Adrenal gland (tissue), 5 donors: ENCODE data around the gene THBS3.
"Not testable (repeated sequence)": the region's sequence is repeated elsewhere in the genome, so short reads cannot be mapped to it uniquely, and the experiment has no call there.

Source experiments
- POLR2A ChIP-seq, 2 donors: fragments of 450-650 bp; IDR thresholded peaks; one replicate each; pipeline ENCODE4 v1.6.1; 2017; ENCODE audit warnings: antibody characterized with exemption in 2 of 2, mild to moderate bottlenecking in 2 of 2, moderate library complexity in 1 of 2
- TF ChIP-seq, protein P1 (sequence below), 6 experiments: fragments of 450-650 bp in 4 of 6; fragments of 200-600 bp in 2 of 6; sonication (generic) in 1 of 6; IDR thresholded peaks; 1 replicate in 5 of 6; 2 replicates in 1 of 6; pipeline versions ENCODE4 v1.5.1 to v1.8.0; 2016 to 2021; ENCODE audit warnings: antibody characterized with exemption in 6 of 6, mild to moderate bottlenecking in 2 of 6, moderate library complexity in 1 of 6
- donor health status: DM: no; HTN: no; CAD: no.

DNA sequence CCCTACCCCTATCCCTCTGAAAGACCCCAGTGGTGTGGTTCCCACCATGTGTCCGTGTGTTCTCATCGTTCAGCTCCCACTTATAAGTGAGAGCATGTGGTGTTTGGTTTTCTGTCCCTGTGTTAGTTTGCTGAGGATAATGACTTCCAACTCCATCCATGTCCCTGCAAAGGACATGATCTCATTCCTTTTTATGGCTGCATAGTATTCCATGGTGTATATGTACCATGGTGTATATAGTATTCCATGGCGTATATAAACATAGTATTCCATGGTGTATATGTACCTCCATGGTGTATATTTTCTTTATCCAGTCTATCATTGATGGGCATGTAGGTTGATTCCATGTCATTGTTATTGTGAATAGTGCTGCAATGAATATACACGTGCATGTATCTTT lies 43.9 kb downstream of the THBS3 start:
- TF ChIP-seq, protein P1, sequence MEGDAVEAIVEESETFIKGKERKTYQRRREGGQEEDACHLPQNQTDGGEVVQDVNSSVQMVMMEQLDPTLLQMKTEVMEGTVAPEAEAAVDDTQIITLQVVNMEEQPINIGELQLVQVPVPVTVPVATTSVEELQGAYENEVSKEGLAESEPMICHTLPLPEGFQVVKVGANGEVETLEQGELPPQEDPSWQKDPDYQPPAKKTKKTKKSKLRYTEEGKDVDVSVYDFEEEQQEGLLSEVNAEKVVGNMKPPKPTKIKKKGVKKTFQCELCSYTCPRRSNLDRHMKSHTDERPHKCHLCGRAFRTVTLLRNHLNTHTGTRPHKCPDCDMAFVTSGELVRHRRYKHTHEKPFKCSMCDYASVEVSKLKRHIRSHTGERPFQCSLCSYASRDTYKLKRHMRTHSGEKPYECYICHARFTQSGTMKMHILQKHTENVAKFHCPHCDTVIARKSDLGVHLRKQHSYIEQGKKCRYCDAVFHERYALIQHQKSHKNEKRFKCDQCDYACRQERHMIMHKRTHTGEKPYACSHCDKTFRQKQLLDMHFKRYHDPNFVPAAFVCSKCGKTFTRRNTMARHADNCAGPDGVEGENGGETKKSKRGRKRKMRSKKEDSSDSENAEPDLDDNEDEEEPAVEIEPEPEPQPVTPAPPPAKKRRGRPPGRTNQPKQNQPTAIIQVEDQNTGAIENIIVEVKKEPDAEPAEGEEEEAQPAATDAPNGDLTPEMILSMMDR (IDR thresholded peaks at IDR 0.05): not testable (repeated sequence)
- TF ChIP-seq POLR2A (IDR thresholded peaks at IDR 0.05): not testable (repeated sequence)
